Hepatic stellate cell (primary cell): Measurements from ENCODE around the gene ZBTB20.

Experiments
- DNase-seq: peaks from one replicate; pipeline ENCODE4 v3.0.0; 2011; ENCODE audit warnings: low spot score

The ZBTB20 gene

DNA sequence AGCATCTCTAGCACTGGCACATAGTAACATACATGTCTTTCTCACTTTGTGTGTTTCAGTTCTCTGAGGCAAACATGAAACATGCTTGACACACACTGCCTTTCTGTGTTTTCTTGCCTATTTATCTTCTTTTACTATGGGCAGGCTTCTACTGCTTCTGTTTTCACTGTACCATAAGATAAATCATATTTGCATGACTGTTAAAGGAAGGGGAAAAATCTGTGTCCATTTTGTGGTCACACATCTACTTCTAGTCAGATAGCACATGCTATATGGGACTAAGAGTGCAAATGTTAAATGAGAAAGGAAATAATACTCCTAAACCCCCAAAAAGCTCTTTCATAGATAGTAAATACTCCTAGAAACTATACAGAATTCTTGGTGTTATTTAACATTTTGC lies 386.4 kb downstream of the ZBTB20 start:
- no peak for DNase-seq

DNA sequence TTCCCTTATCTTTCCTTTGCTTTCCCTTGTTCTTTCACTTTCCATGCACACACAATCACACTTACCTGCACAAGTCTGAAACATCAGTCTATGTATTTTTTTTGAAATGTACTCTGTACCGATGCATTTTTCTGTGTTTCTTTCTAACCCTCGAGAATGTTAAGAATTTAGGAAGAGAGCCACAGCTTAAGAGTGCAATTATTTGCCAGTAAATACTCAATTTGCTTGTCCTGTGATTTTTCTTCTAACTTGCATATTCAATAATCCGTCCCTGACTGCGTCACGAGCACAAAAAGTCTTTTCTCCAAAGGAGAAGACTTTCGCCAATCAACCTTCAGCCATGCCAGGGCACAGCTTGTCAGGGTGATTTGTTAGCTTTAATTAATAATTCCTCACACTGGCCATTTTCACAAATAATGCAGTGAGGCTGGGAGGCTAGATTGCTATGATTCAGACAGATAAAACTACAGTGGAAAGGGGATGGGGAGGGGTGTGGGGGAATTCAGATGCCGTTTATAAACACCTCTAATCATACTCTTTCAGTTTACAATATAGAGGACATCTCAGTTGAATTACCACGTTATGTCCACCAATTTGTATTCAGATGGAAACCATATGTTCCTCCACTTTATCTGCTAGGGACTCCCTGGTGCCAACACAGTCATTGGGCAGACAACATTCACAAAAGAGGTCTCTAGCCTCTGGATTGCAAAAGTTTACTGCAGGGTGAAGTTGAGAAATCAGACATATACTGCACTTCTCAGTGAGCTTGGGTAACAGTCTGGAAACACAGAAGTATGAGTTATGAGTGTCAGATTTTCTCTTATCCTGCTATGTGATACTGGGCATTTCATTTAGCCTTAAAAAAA lies 388.0 kb downstream of the ZBTB20 start:
- DNase-seq, result no peak

DNA sequence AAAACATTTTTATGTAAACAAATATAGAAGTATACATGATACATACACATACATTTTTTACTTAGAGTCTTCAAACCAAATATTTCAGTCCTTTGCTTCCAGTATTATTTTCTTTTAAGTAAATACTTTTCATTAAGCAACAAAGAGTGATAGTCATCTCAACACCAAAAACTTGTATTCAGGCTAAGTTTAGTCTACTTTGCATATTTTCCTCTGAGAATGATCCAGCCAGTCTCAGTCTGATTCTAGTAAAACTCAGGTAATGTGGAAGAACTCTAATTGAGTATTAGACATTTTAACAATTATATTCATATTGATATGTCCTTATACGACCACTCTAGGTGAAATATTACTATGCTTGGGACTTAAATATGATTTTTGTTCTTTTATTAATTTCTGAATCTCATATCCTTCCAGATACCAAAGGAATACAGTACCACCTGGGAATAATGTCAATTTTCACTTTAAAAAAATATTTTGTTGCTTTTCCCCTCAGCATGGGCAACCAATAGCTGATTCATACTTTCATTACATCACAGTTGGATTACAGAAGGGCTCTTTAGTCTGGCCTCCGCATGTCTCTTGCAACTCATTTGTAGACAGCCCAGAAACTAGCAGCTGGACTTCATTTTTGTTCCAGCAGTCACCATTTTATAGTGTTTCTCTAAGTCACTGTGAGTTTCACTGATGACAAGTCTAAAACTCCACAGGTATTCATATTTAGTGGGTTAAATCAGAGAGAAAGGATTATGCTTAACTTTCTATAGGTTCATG lies 390.4 kb downstream of the ZBTB20 start:
- no peak for DNase-seq

DNA sequence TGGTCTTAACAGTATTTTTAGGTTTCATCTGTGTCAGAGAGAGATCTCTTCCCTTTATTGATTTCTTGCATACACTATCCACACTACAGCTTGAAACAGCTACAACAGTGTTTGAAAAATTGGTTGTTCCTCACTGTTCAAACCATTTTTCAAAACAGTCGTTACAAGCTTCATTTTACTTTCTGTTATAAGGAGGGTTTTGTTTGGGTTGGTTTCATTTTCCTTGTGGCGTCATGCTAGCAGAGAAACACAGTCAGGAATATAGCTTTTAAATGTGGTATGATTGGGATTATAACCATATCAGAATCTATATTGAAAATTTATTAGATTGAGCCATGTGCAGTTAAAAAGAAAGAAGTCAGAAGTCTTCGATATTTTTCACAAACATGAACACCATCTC lies 400.6 kb downstream of the ZBTB20 start:
- DNase-seq, result no peak

DNA sequence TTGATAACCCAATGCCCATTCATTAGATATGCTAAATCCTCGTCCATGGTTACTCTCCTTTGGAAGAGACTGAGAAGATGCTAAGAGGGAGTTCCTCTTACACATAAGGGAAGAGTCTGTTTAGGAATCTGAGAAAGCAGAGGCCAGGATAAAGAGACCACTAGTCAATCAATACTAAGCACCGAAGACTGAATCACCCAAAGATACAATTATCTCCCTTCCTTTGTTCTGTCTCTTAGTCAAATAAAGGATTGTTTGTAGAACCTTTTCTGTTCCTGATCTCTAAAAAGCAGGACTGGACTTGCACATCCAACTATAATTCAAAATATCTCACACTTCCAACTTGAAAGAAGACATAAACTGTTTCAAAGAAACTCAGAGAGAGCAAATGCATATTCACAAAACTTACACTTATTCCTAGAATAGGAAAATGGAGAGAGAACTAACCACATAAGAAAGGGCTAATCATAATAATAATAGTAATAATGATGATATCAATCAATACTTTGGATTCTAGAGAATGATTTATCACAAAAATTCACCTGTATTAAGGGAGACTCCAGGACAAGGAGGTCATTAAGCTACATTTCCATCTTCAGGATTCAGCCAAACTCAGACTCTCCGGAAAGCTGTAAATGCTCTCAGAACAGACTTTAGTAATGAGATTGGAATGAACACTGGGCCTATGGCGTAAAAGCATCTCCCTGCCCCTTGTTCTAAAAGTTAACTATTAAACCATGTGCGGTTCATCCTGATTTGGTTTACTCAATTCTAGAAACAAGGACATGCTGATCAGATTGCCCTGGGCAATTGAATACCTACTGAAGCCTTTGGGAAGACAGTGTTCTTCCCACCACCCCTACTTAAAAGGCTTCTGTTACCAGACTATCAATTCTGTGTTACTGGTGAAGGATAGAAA lies 401.5 kb downstream of the ZBTB20 start:
- no peak for DNase-seq

DNA sequence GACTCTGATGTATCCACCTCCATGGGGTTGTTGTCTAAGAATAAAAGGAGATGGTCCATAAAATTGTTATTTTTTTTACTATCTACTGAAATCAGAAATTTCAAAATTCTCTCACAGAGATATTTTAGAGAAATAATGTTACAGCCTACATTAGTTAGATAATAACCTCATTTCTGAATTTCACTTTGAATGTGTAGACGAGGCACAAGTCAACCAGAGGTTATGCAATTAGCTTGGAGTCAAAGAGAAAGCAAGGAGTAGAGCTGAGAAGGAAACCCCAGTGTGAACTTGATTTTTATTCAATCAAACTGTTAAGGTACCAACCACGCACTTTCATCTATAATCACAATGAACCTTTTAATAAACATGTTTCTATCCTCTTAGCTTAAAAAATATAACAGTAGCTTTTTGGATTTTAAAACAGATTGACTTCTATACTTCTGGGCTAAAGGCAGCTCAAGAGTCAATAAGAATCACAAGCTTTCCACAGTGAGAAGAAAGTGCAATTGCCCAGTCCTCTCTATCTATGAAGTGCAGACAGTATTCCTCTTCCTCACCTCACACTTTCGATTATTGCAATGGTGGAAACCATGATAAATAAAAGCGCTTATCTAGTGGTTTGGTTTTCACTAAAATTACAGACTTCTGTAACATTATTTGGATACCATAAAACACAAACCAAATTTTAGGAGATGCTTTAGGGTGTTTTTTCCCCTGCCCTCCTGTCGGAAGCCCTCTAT lies 403.2 kb downstream of the ZBTB20 start:
- no peak for DNase-seq

DNA sequence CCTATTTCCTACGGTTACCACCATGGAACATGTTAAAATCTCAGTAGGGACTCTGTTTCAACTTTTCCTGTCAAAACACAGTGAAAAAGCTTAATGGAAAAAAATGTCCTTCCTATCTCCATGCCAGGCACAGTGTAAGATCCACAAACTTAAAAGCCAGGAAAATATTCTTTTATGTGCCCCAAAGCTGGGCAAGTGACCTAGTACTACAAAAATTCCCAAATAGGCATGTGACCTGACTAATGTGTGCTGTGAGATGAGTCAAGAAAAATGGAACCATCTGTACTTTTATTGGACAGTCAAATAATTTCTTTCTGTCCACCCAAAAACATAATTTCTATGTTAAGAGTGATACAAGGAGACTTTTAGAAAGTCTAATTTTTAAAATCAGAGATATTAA lies 406.0 kb downstream of the ZBTB20 start:
- DNase-seq, result no peak

DNA sequence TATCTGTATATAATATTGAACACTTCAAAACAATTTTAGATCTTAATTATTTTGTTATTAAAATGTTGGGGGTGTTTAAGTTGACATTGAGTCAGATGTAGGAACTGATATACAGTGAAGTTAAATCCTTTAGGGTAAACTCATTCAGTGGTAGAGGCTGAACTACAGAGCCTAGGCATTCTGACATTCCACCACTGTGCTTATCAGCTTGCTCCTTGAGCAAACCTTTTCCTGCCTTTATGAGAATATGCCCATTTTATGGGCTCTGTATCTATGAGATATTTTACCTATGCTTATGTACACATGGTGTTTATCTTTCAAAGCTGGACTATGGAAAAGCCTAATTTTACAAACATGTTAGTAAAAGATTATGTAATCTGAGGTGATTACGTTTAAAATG lies 407.5 kb downstream of the ZBTB20 start:
- DNase-seq, result no peak

DNA sequence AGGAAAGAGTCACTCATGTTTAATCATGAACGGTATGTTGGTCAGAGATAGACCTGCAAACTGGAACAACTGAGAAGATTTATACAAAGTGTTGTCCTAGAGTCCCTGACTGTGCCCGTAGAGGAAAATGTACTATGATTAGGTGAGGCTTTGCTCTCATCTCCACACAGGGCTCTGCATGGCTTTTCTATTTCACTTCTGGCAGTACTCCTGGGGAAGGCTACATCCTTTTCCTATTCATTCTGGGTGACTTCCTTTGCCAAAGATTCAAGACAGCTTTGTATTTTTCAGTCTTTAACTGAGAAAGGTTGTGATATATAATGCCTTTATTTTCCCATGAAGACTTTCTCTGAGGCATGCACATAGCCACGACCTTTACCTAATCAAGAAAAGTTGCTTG lies 414.7 kb downstream of the ZBTB20 start:
- no peak for DNase-seq

DNA sequence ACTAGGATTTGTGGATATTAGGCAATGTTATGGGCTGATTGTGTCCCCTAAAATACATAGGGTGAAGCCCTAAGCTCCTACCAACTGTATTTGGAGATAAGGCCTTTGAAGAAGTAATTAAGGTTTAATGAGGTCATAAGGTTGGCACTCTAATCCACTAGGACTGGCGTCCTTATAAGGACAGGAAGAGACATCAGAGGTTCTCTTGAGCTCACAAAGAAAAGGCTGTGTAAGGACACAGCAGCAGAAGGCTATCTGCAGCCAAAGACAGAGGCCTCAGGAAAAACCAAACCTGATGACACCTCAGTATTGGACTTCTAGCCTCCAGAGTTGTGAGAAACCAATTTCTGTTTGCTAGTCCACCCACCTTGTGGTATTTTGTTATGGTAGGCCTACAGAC lies 416.7 kb downstream of the ZBTB20 start:
- DNase-seq, result no peak

DNA sequence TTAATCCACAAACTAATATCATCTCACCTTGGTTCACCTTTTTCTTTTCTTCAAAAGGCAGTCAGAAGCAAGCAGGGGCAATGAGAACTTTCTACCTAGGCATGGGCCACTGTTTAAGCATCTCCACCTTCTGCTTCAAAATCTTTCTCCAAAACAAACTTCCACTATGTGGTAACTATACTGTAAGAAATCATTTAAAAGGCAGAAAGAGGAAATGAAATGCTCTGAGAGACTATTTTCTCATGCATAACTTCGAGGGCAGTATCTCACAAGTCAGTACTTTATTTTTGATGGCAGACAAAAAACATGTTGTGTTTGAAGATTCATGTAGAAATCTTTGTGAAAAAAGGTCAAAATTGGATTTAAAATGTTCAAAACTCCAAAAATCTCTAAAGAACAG lies 419.7 kb downstream of the ZBTB20 start:
- no peak for DNase-seq

DNA sequence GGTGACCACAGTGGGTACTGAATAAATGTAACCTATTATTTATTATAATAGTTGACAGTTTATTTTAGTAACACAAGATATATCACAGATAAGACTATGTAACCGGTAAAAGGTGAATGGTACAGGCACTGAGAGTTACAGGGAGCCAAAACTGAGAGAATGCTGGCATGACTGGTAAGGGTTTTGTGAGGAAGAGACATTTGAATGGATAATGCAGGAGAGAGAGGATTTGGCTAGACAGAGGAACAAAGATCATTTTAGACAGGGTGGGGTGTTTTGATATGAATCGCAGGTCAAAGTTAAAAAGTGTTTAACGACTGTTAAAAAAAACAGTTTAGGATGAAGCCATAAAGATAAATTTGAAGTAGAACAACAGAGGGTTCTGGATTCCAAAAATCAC lies 421.1 kb downstream of the ZBTB20 start:
- no peak for DNase-seq

DNA sequence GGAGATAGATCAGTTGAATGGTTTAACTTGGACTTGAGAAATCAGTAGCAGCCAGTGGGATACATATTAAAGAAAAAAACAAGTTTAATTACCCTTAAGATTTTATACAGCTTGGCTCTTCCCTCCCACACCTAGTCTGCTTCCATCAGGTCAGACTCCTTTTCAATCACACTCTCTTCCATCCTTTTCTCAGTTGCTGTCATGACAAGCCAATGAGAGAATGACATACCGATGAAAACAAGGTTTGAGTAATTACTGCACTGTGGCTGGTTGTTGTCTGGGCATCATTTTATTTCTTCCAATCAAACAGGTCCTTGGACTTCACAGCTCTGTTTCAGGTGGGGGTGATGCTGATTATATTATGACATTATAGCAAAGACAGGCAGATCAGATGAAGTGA lies 424.6 kb downstream of the ZBTB20 start:
- no peak for DNase-seq

DNA sequence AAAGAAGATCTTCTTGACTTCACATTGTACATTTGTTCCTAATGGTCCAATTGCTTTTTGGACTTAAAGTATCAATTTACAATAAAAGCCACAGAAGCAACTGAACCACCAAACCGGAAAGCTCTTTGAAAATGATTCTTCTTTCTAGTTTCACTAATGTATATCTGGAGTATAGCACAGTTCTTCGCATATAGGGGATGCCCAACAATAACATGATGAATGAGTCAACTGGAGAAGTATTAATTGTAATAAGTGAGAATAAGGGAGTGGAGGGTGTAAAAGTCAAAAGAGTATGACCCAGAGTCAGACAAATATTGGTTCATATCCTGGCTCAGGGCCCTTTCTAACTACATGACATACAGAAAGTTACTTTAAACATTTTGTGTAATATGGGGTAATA lies 425.2 kb downstream of the ZBTB20 start:
- no peak for DNase-seq

DNA sequence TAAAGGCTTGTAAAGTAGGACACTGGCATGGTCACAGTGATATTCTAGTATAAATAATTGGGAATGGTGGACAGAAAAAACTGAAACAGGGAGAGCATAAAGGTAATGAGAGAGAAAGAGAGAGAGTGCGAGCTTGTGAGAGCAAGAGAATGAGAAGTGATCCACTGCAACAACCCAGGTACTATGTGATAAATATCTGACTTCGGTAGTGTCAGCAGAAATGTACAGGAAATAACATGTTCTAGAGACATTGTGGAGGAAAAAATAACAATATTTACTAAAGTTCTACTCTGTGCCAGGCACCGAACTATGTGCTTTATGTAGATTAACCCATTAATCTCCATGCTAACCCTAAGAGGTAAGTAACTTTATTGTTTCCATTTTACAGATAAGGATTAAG lies 425.9 kb downstream of the ZBTB20 start:
- no peak for DNase-seq

DNA sequence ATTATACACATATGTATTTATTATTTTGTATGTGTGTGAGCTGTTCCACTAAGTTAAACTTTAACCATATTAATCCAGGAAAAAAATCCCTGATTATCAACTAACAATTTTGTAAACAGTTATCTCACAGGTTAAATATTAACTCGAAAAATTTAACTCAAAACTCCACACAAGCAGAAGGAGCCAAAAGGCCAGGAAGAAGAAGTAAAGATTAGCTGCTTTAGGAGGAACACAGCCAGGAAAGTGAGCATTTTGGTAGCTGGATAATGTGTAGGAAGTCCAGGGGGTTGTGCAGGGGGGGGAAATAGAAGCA lies 428.2 kb downstream of the ZBTB20 start:
- no peak for DNase-seq

DNA sequence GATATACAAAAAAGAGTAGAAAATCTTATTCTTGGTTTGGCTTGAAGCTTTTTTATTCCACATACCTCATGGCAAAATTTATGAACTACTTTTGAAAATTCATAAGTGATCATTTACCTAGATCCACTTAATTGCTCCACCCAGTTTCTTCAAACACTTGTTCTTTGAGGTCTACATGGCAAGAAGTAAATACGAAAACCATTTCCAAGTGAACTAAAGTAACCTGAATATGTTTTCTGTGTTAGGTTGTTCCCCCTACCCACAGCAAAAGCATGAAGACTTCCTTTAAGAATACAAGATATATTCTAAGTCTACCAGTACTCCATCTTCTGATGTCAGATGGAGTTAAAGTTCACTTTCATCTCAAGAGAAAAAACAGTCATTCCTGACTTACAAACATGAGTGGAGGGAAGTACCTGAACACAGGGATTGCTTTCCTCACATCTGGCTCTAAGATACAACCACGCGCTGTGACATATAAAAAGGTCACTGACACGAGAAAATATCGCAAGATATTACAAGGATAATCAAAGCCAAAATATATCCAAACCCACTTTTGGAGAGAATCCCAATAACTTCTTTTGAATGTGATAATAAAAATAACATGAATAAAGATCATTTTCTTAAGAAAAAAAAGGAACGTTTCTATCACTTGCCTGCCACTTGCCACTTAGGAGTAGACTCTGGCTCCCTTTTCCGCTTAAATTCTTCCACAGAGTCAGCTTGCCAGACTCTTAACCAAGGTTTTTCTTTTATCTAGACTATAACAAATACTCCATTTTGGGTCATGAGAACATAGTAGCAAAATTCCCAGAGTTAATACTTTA lies 428.8 kb downstream of the ZBTB20 start:
- DNase-seq, result no peak

DNA sequence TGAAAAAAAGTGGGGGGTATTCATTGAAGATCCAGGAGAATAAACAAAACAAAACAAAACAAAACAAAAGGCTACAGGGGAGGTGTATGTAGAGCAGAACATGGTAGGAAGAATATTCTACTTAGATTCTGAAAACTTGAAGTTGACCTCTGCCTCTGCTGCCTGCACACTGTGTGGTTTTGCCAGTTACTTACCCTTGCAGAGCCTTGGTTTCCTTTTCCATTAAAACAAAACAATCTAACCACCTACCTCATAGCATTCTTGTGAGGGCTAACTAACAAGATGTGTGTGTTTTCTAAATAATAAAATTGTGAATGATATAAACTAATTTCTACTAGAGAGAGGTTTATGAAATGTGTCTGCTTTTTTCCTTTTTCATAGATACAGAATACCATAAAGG lies 430.2 kb downstream of the ZBTB20 start:
- DNase-seq, result no peak

DNA sequence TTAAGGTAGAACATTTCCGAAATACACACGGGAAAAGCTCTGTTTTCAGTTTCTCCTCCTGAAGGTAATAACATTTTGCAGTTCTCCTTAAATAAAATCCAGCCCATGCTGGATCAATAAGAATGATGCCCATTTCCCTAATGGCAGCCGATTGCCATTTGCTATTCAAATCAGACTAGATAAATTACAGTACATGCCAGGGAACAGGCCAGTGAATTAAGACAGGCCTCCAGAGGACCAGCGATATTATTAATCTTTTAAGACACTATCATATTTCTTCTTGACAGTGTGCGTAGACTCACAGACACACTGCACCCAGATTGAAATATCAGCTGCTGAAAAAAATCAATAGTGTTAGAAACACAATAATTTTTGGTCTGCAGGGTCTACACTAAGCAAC lies 431.0 kb downstream of the ZBTB20 start:
- no peak for DNase-seq

DNA sequence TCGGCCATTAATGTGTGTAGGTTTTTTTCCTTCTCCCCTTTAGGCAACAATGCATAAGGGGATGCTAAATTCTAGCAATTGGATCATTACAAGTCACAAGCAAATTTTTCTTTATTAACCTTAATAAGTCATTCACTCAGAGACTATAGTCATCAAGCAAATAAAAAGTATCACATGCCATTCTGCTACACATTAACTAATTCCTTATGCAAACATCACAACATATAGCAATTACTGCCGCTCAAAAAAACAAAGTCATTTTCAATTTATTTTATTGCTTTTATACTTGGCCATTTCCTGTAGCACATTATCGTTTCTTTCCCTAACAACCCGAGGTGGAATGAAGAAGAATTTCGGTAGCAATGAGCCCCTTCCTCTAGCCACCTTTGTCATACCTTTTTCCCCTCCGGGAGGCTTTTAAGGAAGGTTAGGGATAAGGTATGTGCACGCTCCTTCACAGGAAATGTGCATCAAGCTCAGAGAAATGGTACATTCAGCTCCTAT lies 432.1 kb downstream of the ZBTB20 start:
- DNase-seq, result no peak

DNA sequence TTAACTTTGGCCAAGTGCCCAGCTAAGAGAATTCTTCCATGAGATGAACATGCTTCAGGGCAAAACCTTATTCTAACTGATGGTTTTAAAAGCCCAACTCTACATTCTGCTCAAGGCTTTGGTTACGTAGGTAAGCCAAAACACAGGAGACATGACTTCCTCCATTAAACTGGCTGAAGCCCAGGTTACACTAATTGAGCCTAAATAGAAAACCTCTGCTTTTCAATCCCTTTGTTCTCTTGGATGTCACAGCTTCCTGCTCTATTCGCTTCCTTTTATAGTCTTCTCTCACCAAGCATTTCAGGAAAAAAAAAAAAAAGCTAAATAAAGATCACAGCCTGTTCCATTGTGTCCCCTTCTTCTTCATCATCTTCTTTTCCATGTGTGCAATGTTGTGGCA lies 432.9 kb downstream of the ZBTB20 start:
- DNase-seq, result no peak
